ENCODE data around the gene N4BP3. TPM values are rescaled to one million over a fixed set of nuclear protein-coding genes. Genes with fewer than 3 reads are reported as not detected.
A peak's percentile ranks its signal among the peaks of the same experiment; 100 is the strongest.

The N4BP3 gene
- total RNA-seq (2022) (4.8 and 6.9 TPM in 2 replicates), Bru-seq, nascent RNA (percentile 43 among the genes with signal in this experiment), BruChase-seq, experiment 1, labeled RNA remaining after a 6-hour chase (percentile 50 among the genes with signal in this experiment), BruChase-seq, experiment 2, labeled RNA remaining after a 2-hour chase (percentile 54 among the genes with signal in this experiment)
- long read RNA-seq, full-length matches to known transcripts: 4 of 9 reads
- long read RNA-seq, partial matches to known transcripts: 0 of 9 reads
- long read RNA-seq, other reads (novel, unspliced or antisense): 5 of 9 reads

GRCh38 chr5:178113141-178113787 is at the start of gene N4BP3:
Gene N4BP3, plus strand, starts transcription at chr5:178113532. Its CDS starts 6,052 bp downstream, at chr5:178119584.
- Mint-ChIP-seq H3K36me3 (ENCODE audit: insufficient read depth, unreplicated experiment) (peaks cover 19% of the 10 kb centered on the region), H3K4me1 (ENCODE audit: low read depth, unreplicated experiment) (peaks cover 20% of the 10 kb centered on the region), H3K27ac (ENCODE audit: unreplicated experiment) (peak within 1 kb of the TSS; percentile 51), H3K9me3 (ENCODE audit: low read depth, unreplicated experiment) (no peaks in the 10 kb centered on the region), H3K4me3 (ENCODE audit: low read depth, unreplicated experiment) (peak within 1 kb of the TSS; percentile 82), H3K27me3 (ENCODE audit: unreplicated experiment) (no peaks in the 10 kb centered on the region)
- CTCF ChIA-PET: interaction anchor here (1.2 kb wide), 1 partner anchor 35 kb away, joined by 6 read pairs; no protein-coding TSS in a partner anchor
- peak; percentile 93 for DNase-seq
- TF ChIP-seq CTCF (IDR thresholded peaks at IDR 0.05; ENCODE audit: unreplicated experiment): no peak
- BruUV-seq (replicated peaks): no TSS peak
- intact Hi-C loops (cut with micrococcal nuclease; ENCODE audit: unreplicated experiment): loop anchor here (5.0 kb wide), 1 partner anchor 36 kb away; no protein-coding TSS in a partner anchor

- TF ChIP-seq CTCF (IDR thresholded peaks at IDR 0.05; ENCODE audit: unreplicated experiment): no peak
- peaks cover 5% of the 10 kb centered on the region for H3K36me3 Mint-ChIP-seq (ENCODE audit: insufficient read depth, unreplicated experiment)
- H3K27ac Mint-ChIP-seq (ENCODE audit: unreplicated experiment): no peak overlapping the region
- no TSS peak for BruUV-seq (replicated peaks)
- H3K4me1 Mint-ChIP-seq (ENCODE audit: low read depth, unreplicated experiment): no peaks in the 10 kb centered on the region
- H3K9me3 Mint-ChIP-seq (ENCODE audit: low read depth, unreplicated experiment): no peaks in the 10 kb centered on the region
- H3K27me3 Mint-ChIP-seq (ENCODE audit: unreplicated experiment): peaks cover 68% of the 10 kb centered on the region
- intact Hi-C loops (cut with micrococcal nuclease; ENCODE audit: unreplicated experiment): no loop called here
- CTCF ChIA-PET: no interaction called here
- H3K4me3 Mint-ChIP-seq (ENCODE audit: low read depth, unreplicated experiment): no peak overlapping the region
- DNase-seq: no peak
These were observed 45.6 kb upstream of the N4BP3 start for GRCh38 chr5:178067755-178068154.

GRCh38 chr5:178068293-178068692 is 45.0 kb upstream of the N4BP3 start:
- CTCF ChIA-PET: no interaction called here
- TF ChIP-seq CTCF (IDR thresholded peaks at IDR 0.05; ENCODE audit: unreplicated experiment): no peak
- intact Hi-C loops (cut with micrococcal nuclease; ENCODE audit: unreplicated experiment): no loop called here
- H3K36me3 Mint-ChIP-seq (ENCODE audit: insufficient read depth, unreplicated experiment): peaks cover 5% of the 10 kb centered on the region
- no TSS peak for BruUV-seq (replicated peaks)
- no peak overlapping the region for H3K4me3 Mint-ChIP-seq (ENCODE audit: low read depth, unreplicated experiment)
- no peaks in the 10 kb centered on the region for H3K4me1 Mint-ChIP-seq (ENCODE audit: low read depth, unreplicated experiment)
- no peak overlapping the region for H3K27ac Mint-ChIP-seq (ENCODE audit: unreplicated experiment)
- H3K27me3 Mint-ChIP-seq (ENCODE audit: unreplicated experiment): peaks cover 68% of the 10 kb centered on the region
- DNase-seq: no peak
- no peaks in the 10 kb centered on the region for H3K9me3 Mint-ChIP-seq (ENCODE audit: low read depth, unreplicated experiment)

GRCh38 chr5:178069909-178070308 is 43.4 kb upstream of the N4BP3 start:
- CTCF ChIA-PET: no interaction called here
- Mint-ChIP-seq H3K4me1 (ENCODE audit: low read depth, unreplicated experiment) (peaks cover 9% of the 10 kb centered on the region), H3K36me3 (ENCODE audit: insufficient read depth, unreplicated experiment) (peaks cover 5% of the 10 kb centered on the region), H3K4me3 (ENCODE audit: low read depth, unreplicated experiment) (no peak overlapping the region), H3K27ac (ENCODE audit: unreplicated experiment) (no peak overlapping the region), H3K27me3 (ENCODE audit: unreplicated experiment) (peaks cover 83% of the 10 kb centered on the region), H3K9me3 (ENCODE audit: low read depth, unreplicated experiment) (no peaks in the 10 kb centered on the region)
- intact Hi-C loops (cut with micrococcal nuclease; ENCODE audit: unreplicated experiment): no loop called here
- peak; percentile 67 for DNase-seq
- peak; percentile 32 for TF ChIP-seq CTCF (IDR thresholded peaks at IDR 0.05; ENCODE audit: unreplicated experiment)
- BruUV-seq (replicated peaks): no TSS peak
